ENCODE measurements around the gene SPATA13.

Gene SPATA13

DNA sequence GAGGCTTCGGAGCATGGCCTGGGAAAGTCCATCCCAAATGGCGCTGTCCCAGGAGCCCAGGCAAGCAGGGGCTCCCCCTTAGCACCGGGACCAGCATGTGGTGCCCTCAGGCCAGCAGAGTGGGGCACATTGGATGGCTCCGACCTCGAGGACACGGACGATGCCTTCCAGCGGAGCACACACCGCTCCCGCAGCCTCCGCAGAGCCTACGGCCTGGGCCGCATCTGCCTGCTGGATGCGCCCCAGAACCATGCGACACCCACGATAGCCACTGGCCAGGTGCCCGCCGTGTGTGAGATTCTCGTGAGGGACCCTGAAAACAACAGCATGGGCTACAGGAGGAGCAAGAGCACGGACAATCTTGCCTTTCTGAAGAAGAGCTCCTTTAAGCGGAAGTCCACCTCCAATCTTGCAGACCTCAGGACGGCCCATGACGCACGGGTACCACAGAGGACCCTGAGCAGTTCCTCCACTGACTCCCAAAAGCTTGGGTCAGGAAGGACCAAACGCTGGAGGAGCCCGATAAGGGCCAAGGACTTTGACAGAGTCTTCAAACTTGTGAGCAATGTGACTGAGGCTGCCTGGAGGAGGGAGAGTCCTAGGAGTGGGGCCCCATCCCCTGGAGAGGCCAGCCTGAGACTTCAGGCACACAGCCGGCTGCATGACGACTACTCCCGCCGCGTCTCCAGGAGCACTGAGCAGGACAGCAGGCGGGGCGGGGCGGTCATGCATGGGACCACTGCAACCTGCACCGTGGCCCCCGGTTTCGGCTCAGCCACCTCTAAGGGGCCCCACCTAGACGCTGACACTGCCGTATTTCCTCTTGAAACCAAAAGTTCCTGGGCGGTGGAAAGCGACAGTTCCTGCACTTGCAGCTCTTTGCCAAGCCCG is 63.1 kb downstream of the SPATA13 start:
- DNase-seq (ENCODE audit: low read depth), result no peak

GRCh38 chr13:24224232-24224680 is 63.7 kb downstream of the SPATA13 start:
- DNase-seq (ENCODE audit: low read depth), result no peak

GRCh38 chr13:24225062-24225461 is 64.5 kb downstream of the SPATA13 start:
- no peak for DNase-seq (ENCODE audit: low read depth)

- no peak for DNase-seq (ENCODE audit: low read depth)
Observed at GRCh38 chr13:24225930-24226329, 65.4 kb downstream of the SPATA13 start.

- no peak for DNase-seq (ENCODE audit: low read depth)
Observed at GRCh38 chr13:24226762-24227161, 66.2 kb downstream of the SPATA13 start.

DNA sequence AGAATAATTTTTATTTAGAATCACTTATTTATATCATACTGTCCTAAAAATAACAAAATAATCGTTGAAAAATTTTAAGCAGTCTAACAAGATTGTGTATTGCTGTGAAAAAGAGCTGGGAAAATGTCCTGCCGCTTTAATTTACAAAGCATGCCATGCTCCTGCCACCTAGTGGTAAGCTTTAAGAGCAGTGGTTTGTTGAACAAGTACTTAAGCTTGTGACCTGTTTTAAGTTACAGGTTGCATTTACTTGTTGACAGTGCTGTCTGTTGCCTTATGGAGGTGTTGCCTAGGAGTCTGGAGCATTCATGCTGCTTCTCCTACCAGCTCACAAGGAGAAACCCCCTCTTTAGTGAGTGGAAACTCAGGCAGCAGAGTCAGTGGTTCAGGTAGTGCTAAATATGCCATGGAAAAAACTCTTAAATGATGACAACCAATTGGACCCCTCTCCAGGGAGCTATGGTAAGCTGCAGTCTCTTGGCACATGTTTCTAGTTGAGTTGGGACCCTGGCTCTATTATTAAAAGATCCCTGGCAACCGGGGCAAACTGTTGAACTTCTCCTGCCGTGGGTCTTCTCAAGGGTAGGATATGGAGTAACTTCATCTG is 68.4 kb downstream of the SPATA13 start:
- DNase-seq (ENCODE audit: low read depth), result peak; percentile 15

- no peak for DNase-seq (ENCODE audit: low read depth)
Observed at GRCh38 chr13:24230428-24231072, 70.0 kb downstream of the SPATA13 start.

GRCh38 chr13:24231377-24231776 is 70.9 kb downstream of the SPATA13 start:
- DNase-seq (ENCODE audit: low read depth), result no peak

DNA sequence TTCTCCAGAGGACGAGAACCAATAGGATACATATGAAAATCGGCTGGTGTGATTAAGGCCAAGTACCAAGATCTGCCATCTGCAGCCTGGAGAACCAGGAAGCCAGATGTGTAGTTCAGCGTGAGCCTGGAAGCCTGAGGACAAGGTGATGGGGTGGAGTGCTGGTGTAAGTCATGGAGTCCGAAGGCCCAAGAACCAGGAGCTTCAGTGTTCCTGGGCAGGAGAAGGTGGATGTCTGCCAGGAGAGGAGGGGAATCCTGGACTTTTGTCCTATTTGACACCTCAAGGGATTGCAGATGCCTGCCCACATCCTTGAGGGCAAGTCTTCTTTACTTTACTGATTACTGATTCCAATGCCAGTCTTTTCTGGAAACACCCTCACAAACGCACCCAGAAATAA is 71.5 kb downstream of the SPATA13 start:
- DNase-seq (ENCODE audit: low read depth), result no peak

- DNase-seq (ENCODE audit: low read depth), result no peak
Observed at GRCh38 chr13:24232474-24232873, 72.0 kb downstream of the SPATA13 start.

DNA sequence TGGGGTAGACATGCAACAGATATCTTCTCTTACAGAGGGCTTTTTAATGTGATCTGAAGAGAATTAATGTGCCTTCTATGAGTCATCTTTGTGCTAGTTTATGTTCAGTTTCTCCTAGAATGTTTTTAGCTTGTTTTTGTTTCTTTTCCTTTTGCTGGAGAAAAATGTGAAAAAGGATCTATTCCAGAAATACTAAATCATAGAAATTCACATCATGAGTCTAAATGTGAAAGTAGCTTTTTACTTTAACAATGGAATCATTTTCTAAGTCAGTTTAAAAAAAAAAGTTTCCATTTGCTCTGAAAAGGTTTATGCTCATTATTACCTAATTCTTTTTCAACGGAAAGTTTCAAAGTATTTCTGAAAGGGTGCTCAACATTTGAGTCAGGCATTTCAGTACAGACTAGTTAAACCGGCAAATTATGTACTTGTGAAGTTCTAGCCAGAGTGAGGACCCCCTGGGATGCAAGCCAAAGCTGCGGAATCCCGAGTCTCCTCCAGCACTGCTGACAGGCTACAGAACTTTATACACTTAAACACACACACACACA is 72.9 kb downstream of the SPATA13 start:
- DNase-seq (ENCODE audit: low read depth), result no peak

DNA sequence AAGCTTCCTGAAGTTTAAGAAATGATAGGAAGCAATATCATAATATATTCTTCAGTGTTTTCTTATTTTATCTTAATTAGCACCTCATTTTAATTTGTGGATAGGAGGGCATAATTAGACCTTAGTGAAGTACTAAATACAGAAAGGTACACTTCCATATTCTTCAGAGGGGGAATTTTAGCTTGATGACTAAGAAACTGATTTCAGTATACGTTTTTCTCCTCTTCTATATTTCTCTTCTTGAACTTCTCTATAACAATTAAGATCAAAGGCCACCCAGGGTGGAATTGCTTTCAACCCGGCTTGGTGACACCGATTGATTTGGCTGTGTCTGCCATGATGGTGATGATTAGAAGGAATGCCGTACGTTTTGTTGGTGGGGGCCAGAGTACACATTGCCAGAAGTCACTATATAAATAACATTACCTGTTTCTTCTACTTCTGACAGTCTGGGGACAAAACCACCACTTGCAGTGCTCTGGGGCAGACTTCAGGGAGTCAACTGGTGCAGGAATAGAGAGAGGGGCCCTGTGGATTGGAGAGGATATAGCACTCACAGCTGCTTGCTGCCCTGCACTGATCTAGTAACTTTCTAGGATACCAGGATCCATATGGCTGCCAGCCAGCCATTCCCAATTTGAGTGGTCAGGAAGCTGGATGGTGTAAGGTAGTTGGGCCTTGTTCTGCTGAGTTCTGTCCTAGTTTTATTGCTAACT is 73.8 kb downstream of the SPATA13 start:
- DNase-seq (ENCODE audit: low read depth), result no peak

GRCh38 chr13:24237356-24237755 is 76.8 kb downstream of the SPATA13 start:
- no peak for DNase-seq (ENCODE audit: low read depth)

DNA sequence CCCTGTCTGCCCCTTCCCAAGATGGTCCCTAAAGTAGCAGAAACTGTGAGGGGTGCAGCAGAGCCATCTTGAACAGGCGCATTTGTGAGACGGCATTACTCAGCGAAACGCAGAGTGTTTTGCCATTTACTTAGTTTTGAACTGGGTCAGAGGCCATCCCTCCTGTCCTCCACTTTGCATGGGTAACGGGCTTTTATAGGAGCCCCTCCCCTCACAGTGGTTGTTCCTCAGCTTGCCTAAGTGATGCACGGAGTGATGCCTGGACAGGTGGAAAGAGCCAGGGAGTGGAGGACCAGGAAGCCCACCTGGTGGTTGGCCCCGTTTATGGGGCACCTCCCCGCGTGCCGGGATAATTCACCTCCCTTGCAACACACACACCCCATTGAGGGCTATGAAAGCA is 80.8 kb downstream of the SPATA13 start:
- no peak for DNase-seq (ENCODE audit: low read depth)

DNA sequence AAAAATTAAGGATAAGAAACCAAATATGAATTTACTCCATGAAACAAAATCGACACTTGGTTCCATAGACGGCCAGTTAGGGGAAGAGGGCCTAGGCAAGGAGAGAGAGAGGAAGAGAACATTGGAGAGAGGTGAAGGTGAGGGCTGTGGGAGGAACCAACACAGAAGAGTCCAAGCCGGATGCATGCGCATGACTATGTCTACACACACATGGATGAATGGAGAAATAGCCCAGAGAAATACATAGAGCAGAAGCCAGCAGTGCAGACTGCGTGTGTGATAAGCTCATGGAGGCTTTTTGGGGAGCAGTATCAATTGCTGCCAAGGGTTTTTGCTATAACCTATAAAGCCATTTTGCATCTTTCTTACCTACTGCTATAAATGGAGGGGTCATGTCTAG is 81.6 kb downstream of the SPATA13 start:
- no peak for DNase-seq (ENCODE audit: low read depth)

DNA sequence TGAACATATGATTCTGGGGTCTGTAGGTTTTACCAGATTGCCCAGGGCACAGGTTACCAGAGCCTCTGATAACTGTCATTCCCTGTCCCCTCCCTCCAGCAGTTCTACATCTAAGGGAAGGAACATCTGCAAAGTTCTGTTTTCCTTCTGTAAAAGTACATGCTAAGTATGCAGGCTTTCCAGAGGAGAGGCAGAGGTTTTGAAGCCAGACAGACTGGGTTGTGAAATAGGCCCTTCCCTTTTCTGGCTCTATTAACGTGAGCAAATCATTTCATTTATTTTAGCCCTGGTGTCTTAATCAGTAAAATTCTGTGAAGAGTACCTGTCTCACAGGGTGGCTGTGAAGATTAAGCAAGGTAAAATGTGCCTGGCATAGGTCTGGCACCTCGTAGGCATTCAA is 82.8 kb downstream of the SPATA13 start:
- no peak for DNase-seq (ENCODE audit: low read depth)

- no peak for DNase-seq (ENCODE audit: low read depth)
Observed at GRCh38 chr13:24244802-24245201, 84.3 kb downstream of the SPATA13 start.

GRCh38 chr13:24247016-24247415 is 86.5 kb downstream of the SPATA13 start:
- DNase-seq (ENCODE audit: low read depth), result no peak

DNA sequence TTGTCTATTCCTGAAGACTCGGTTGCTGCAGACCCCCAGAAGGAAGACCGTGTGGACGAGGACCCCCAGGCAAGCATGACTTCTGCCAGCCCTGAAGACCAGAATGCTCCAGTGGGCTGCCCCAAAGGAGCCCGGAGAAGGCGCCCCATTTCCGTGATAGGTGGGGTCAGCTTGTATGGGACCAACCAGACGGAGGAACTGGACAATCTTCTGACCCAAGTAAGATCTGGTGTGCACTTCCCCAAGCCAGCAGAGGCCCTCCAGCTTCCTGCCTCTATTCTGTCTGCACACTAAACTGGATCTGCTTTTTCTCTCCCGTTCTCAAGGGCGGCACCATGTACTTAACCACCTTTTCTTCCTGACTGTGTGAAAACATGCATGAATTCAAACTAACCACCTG is 89.1 kb downstream of the SPATA13 start:
- no peak for DNase-seq (ENCODE audit: low read depth)

- no peak for DNase-seq (ENCODE audit: low read depth)
Observed at GRCh38 chr13:24250376-24251057, 90.0 kb downstream of the SPATA13 start.

- peak; percentile 73 for DNase-seq (ENCODE audit: low read depth)
Observed at GRCh38 chr13:24251525-24251924, 91.0 kb downstream of the SPATA13 start.

Data from stimulated activated CD4-positive, alpha-beta T cell treated with anti-CD3 and anti-CD28 coated beads, Interleukin-2, amount 100 ng/mL, for 4 hours (primary cell).